ENCODE results near the gene CPN2. TPM values are rescaled to one million over a fixed set of nuclear protein-coding genes. Genes with fewer than 3 reads are reported as not detected.

The CPN2 gene
- total and polyA plus RNA-seq, 2 experiments from 2014 or later = 0.10 to 0.14 TPM

GRCh38 chr3:194304186-194304917, 46.8 kb downstream of the CPN2 start:
- no peaks in the 10 kb centered on the region for H3K9me3 Mint-ChIP-seq
- H3K4me2 ChIP-seq = no peak overlapping the region
- H3K27me3 ChIP-seq (ENCODE audit: insufficient read depth) = no peaks in the 10 kb centered on the region
- no peaks in the 10 kb centered on the region for H3K9me2 ChIP-seq (ENCODE audit: insufficient read depth)
- H3K4me1 Mint-ChIP-seq = peaks cover 45% of the 10 kb centered on the region
- H3K4me1 ChIP-seq (ENCODE audit: insufficient read depth) = peaks cover 34% of the 10 kb centered on the region
- no peaks in the 10 kb centered on the region for H3K36me3 ChIP-seq (ENCODE audit: insufficient read depth)
- no peaks in the 10 kb centered on the region for H4K20me1 ChIP-seq (replicated peaks; ENCODE audit: insufficient read depth)
- no peak overlapping the region for H3K4me3 Mint-ChIP-seq
- H3K27ac ChIP-seq (ENCODE audit: low read depth) = no peak overlapping the region
- H3K36me3 Mint-ChIP-seq (ENCODE audit: low read depth) = no peaks in the 10 kb centered on the region
- 0 out of 2 replicates have a peak, but pooled peaks cover 5% of the 10 kb centered on the region for H3F3A ChIP-seq (replicated peaks; ENCODE audit: low read depth)
- ATAC-seq (no peak), DNase-seq (ENCODE audit: low spot score) (no peak)
- no peaks in the 10 kb centered on the region for H3K79me2 ChIP-seq (replicated peaks; ENCODE audit: insufficient read depth)
- H2AFZ ChIP-seq = no peak overlapping the region
- TF ChIP-seq EZH2 (IDR thresholded peaks at IDR 0.05; ENCODE audit: low read depth, unreplicated experiment) (no peak), ETS1 (IDR thresholded peaks at IDR 0.05) (no peak), POLR2AphosphoS5 (IDR thresholded peaks at IDR 0.05; ENCODE audit: low read depth) (no peak), CREB1 (CRISPR knock-in tag; IDR thresholded peaks at IDR 0.05; ENCODE audit: low read depth) (no peak), ZNF114 (CRISPR knock-in tag; IDR thresholded peaks at IDR 0.05) (no peak), ZNF331 (CRISPR knock-in tag; IDR thresholded peaks at IDR 0.05; ENCODE audit: low read depth) (no peak), STAT1 (IDR thresholded peaks at IDR 0.05; ENCODE audit: unreplicated experiment) (no peak), NANOG (IDR thresholded peaks at IDR 0.05; ENCODE audit: borderline replicate concordance) (no peak)
- TF ChIP-seq, protein P1, sequence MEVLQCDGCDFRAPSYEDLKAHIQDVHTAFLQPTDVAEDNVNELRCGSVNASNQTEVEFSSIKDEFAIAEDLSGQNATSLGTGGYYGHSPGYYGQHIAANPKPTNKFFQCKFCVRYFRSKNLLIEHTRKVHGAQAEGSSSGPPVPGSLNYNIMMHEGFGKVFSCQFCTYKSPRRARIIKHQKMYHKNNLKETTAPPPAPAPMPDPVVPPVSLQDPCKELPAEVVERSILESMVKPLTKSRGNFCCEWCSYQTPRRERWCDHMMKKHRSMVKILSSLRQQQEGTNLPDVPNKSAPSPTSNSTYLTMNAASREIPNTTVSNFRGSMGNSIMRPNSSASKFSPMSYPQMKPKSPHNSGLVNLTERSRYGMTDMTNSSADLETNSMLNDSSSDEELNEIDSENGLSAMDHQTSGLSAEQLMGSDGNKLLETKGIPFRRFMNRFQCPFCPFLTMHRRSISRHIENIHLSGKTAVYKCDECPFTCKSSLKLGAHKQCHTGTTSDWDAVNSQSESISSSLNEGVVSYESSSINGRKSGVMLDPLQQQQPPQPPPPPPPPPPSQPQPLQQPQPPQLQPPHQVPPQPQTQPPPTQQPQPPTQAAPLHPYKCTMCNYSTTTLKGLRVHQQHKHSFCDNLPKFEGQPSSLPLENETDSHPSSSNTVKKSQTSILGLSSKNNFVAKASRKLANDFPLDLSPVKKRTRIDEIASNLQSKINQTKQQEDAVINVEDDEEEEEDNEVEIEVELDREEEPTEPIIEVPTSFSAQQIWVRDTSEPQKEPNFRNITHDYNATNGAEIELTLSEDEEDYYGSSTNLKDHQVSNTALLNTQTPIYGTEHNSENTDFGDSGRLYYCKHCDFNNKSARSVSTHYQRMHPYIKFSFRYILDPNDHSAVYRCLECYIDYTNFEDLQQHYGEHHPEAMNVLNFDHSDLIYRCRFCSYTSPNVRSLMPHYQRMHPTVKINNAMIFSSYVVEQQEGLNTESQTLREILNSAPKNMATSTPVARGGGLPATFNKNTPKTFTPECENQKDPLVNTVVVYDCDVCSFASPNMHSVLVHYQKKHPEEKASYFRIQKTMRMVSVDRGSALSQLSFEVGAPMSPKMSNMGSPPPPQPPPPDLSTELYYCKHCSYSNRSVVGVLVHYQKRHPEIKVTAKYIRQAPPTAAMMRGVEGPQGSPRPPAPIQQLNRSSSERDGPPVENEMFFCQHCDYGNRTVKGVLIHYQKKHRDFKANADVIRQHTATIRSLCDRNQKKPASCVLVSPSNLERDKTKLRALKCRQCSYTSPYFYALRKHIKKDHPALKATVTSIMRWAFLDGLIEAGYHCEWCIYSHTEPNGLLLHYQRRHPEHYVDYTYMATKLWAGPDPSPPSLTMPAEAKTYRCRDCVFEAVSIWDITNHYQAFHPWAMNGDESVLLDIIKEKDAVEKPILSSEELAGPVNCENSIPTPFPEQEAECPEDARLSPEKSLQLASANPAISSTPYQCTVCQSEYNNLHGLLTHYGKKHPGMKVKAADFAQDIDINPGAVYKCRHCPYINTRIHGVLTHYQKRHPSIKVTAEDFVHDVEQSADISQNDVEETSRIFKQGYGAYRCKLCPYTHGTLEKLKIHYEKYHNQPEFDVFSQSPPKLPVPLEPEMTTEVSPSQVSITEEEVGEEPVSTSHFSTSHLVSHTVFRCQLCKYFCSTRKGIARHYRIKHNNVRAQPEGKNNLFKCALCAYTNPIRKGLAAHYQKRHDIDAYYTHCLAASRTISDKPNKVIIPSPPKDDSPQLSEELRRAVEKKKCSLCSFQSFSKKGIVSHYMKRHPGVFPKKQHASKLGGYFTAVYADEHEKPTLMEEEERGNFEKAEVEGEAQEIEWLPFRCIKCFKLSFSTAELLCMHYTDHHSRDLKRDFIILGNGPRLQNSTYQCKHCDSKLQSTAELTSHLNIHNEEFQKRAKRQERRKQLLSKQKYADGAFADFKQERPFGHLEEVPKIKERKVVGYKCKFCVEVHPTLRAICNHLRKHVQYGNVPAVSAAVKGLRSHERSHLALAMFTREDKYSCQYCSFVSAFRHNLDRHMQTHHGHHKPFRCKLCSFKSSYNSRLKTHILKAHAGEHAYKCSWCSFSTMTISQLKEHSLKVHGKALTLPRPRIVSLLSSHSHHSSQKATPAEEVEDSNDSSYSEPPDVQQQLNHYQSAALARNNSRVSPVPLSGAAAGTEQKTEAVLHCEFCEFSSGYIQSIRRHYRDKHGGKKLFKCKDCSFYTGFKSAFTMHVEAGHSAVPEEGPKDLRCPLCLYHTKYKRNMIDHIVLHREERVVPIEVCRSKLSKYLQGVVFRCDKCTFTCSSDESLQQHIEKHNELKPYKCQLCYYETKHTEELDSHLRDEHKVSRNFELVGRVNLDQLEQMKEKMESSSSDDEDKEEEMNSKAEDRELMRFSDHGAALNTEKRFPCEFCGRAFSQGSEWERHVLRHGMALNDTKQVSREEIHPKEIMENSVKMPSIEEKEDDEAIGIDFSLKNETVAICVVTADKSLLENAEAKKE (CRISPR knock-in tag; IDR thresholded peaks at IDR 0.05) = no peak
- TF ChIP-seq, protein P2, sequence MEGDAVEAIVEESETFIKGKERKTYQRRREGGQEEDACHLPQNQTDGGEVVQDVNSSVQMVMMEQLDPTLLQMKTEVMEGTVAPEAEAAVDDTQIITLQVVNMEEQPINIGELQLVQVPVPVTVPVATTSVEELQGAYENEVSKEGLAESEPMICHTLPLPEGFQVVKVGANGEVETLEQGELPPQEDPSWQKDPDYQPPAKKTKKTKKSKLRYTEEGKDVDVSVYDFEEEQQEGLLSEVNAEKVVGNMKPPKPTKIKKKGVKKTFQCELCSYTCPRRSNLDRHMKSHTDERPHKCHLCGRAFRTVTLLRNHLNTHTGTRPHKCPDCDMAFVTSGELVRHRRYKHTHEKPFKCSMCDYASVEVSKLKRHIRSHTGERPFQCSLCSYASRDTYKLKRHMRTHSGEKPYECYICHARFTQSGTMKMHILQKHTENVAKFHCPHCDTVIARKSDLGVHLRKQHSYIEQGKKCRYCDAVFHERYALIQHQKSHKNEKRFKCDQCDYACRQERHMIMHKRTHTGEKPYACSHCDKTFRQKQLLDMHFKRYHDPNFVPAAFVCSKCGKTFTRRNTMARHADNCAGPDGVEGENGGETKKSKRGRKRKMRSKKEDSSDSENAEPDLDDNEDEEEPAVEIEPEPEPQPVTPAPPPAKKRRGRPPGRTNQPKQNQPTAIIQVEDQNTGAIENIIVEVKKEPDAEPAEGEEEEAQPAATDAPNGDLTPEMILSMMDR (conservative IDR thresholded peaks at IDR 0.05; ENCODE audit: low read depth in 2 of 2) = no peak
- no peak overlapping the region for H3K4me3 ChIP-seq
- H3K27ac Mint-ChIP-seq = no peak overlapping the region
- H3K27me3 Mint-ChIP-seq (ENCODE audit: insufficient read depth, low read depth, poor library complexity) = peaks cover 10% of the 10 kb centered on the region

Data from GM23338 (cell line).